Effector memory CD4-positive, alpha-beta T cell (primary cell): Measurements from ENCODE around the gene FIP1L1.
"Not testable (repeated sequence)": the region's sequence is repeated elsewhere in the genome, so short reads cannot be mapped to it uniquely, and the experiment has no call there.

ENCODE experiments used
- DNase-seq, 3 donors: peaks; one replicate each; pipeline ENCODE4 v3.0.0-alpha.2; 2020
- H3K27ac ChIP-seq: 2 replicates; pipeline ENCODE4 v1.7.0; 2013; ENCODE audit warnings: mild to moderate bottlenecking, low read length, moderate library complexity; ENCODE audit not compliant: insufficient read depth, poor library complexity, severe bottlenecking
- H3K27me3 ChIP-seq: replicated peaks from 2 replicates; pipeline ENCODE4 v1.7.0; 2013; ENCODE audit warnings: mild to moderate bottlenecking, low read length; ENCODE audit not compliant: insufficient read depth, control insufficient read depth, poor library complexity, severe bottlenecking
- H3K36me3 ChIP-seq: 2 replicates; pipeline ENCODE4 v1.7.0; 2013; ENCODE audit warnings: mild to moderate bottlenecking, low read length, moderate library complexity; ENCODE audit not compliant: control insufficient read depth, insufficient read depth
- H3K4me1 ChIP-seq: 2 replicates; pipeline ENCODE4 v1.7.0; 2013; ENCODE audit warnings: low read length, mild to moderate bottlenecking; ENCODE audit not compliant: control insufficient read depth, insufficient read depth, poor library complexity, severe bottlenecking
- H3K4me3 ChIP-seq: 2 replicates; pipeline ENCODE4 v1.7.0; 2013; ENCODE audit warnings: low read length, low read depth, mild to moderate bottlenecking; ENCODE audit not compliant: insufficient read depth, poor library complexity, severe bottlenecking
- H3K9me3 ChIP-seq: 2 replicates; pipeline ENCODE4 v1.7.0; 2013; ENCODE audit warnings: mild to moderate bottlenecking, low read length, moderate library complexity; ENCODE audit not compliant: control insufficient read depth

The FIP1L1 gene

GRCh38 chr4:53374777-53375258 is 2.6 kb upstream of the FIP1L1 start:
- Histone ChIP-seq H3K27me3 (peaks cover 3% of the 10 kb centered on the region), H3K4me1 (peaks cover 13% of the 10 kb centered on the region), H3K27ac (no peak overlapping the region), H3K9me3 (no peaks in the 10 kb centered on the region), H3K36me3 (no peaks in the 10 kb centered on the region), H3K4me3 (no peak overlapping the region)
- no peak for DNase-seq

GRCh38 chr4:53376900-53377299 is 541 bp upstream of the FIP1L1 start:
- H3K9me3 ChIP-seq, result no peaks in the 10 kb centered on the region
- H3K27ac ChIP-seq, result peak overlapping the region; percentile 78
- no peaks in the 10 kb centered on the region for H3K27me3 ChIP-seq
- no peak for DNase-seq
- H3K4me3 ChIP-seq, result peak overlapping the region; percentile 81
- H3K36me3 ChIP-seq, result no peaks in the 10 kb centered on the region
- peaks cover 17% of the 10 kb centered on the region for H3K4me1 ChIP-seq

- H3K4me1 ChIP-seq, result peaks cover 17% of the 10 kb centered on the region
- peak overlapping the region; percentile 81 for H3K4me3 ChIP-seq
- peak overlapping the region; percentile 78 for H3K27ac ChIP-seq
- H3K9me3 ChIP-seq, result no peaks in the 10 kb centered on the region
- H3K27me3 ChIP-seq, result no peaks in the 10 kb centered on the region
- DNase-seq, result no peak
- peaks cover 9% of the 10 kb centered on the region for H3K36me3 ChIP-seq
Measured at GRCh38 chr4:53378171-53378482, 686 bp downstream of the FIP1L1 start.

GRCh38 chr4:53380221-53380620 is 2.8 kb downstream of the FIP1L1 start:
- Histone ChIP-seq H3K36me3 (peaks cover 27% of the 10 kb centered on the region), H3K27ac (no peak overlapping the region), H3K27me3 (no peaks in the 10 kb centered on the region), H3K4me1 (peaks cover 17% of the 10 kb centered on the region), H3K9me3 (no peaks in the 10 kb centered on the region), H3K4me3 (no peak overlapping the region)
- no peak for DNase-seq

- DNase-seq, H3K4me3 ChIP-seq, H3K27ac ChIP-seq, H3K4me1 ChIP-seq, H3K27me3 ChIP-seq, H3K36me3 ChIP-seq, H3K9me3 ChIP-seq: not testable (repeated sequence)
Measured at GRCh38 chr4:53409479-53409878, 32.0 kb downstream of the FIP1L1 start.

GRCh38 chr4:53419208-53419607 is 41.8 kb downstream of the FIP1L1 start:
- H3K9me3 ChIP-seq, result no peaks in the 10 kb centered on the region
- H3K4me1 ChIP-seq, result no peaks in the 10 kb centered on the region
- H3K36me3 ChIP-seq, result peaks cover 7% of the 10 kb centered on the region
- no peak overlapping the region for H3K4me3 ChIP-seq
- DNase-seq, result no peak
- H3K27ac ChIP-seq, result no peak overlapping the region
- no peaks in the 10 kb centered on the region for H3K27me3 ChIP-seq

GRCh38 chr4:53421791-53422190 is 44.4 kb downstream of the FIP1L1 start:
- no peaks in the 10 kb centered on the region for H3K9me3 ChIP-seq
- no peaks in the 10 kb centered on the region for H3K36me3 ChIP-seq
- no peak overlapping the region for H3K27ac ChIP-seq
- DNase-seq, result no peak
- H3K27me3 ChIP-seq, result no peaks in the 10 kb centered on the region
- H3K4me3 ChIP-seq, result no peak overlapping the region
- no peaks in the 10 kb centered on the region for H3K4me1 ChIP-seq

GRCh38 chr4:53422367-53422766 is 44.9 kb downstream of the FIP1L1 start:
- H3K27ac ChIP-seq, result no peak overlapping the region
- no peaks in the 10 kb centered on the region for H3K36me3 ChIP-seq
- H3K4me3 ChIP-seq, result no peak overlapping the region
- H3K9me3 ChIP-seq, result no peaks in the 10 kb centered on the region
- no peaks in the 10 kb centered on the region for H3K27me3 ChIP-seq
- no peak for DNase-seq
- H3K4me1 ChIP-seq, result no peaks in the 10 kb centered on the region

GRCh38 chr4:53424280-53424679 is 46.8 kb downstream of the FIP1L1 start:
- Histone ChIP-seq H3K9me3 (no peaks in the 10 kb centered on the region), H3K4me3 (no peak overlapping the region), H3K27ac (no peak overlapping the region), H3K36me3 (peaks cover 6% of the 10 kb centered on the region), H3K4me1 (no peaks in the 10 kb centered on the region), H3K27me3 (no peaks in the 10 kb centered on the region)
- DNase-seq, result no peak

GRCh38 chr4:53427366-53427765 is 49.9 kb downstream of the FIP1L1 start:
- no peaks in the 10 kb centered on the region for H3K9me3 ChIP-seq
- H3K36me3 ChIP-seq, result peaks cover 22% of the 10 kb centered on the region
- no peaks in the 10 kb centered on the region for H3K27me3 ChIP-seq
- no peak overlapping the region for H3K4me3 ChIP-seq
- no peaks in the 10 kb centered on the region for H3K4me1 ChIP-seq
- DNase-seq, result no peak
- no peak overlapping the region for H3K27ac ChIP-seq

GRCh38 chr4:53431052-53431451 is 53.6 kb downstream of the FIP1L1 start:
- Histone ChIP-seq H3K27me3 (no peaks in the 10 kb centered on the region), H3K9me3 (no peaks in the 10 kb centered on the region), H3K27ac (no peak overlapping the region), H3K4me3 (no peak overlapping the region), H3K4me1 (no peaks in the 10 kb centered on the region), H3K36me3 (peaks cover 30% of the 10 kb centered on the region)
- DNase-seq, result no peak
